ENCODE measurements around the gene CCR6.
A peak's percentile ranks its signal among the peaks of the same experiment; 100 is the strongest.

The CCR6 gene

GRCh38 chr6:167137881-167138280, 15.0 kb downstream of the CCR6 start:
- H3K4me3 ChIP-seq (ENCODE audit: severe bottlenecking): no peak overlapping the region
- DNase-seq (ENCODE audit: low spot score): no peak
- no peak for TF ChIP-seq CTCF (IDR thresholded peaks at IDR 0.05; ENCODE audit: poor library complexity, severe bottlenecking)
- no peak for ATAC-seq (ENCODE audit: low read depth)
- peaks cover 5% of the 10 kb centered on the region for H3K27me3 ChIP-seq (ENCODE audit: insufficient read depth, poor library complexity, severe bottlenecking)
- no peak overlapping the region for H3K27ac ChIP-seq (ENCODE audit: poor library complexity, severe bottlenecking)
- no peaks in the 10 kb centered on the region for H3K36me3 ChIP-seq (ENCODE audit: low read depth)
- no peaks in the 10 kb centered on the region for H3K9me3 ChIP-seq (ENCODE audit: severe bottlenecking)
- no peaks in the 10 kb centered on the region for H3K4me1 ChIP-seq (ENCODE audit: insufficient read depth, poor library complexity, severe bottlenecking)

GRCh38 chr6:167139761-167140160, 16.9 kb downstream of the CCR6 start:
- Histone ChIP-seq H3K36me3 (ENCODE audit: low read depth) (no peaks in the 10 kb centered on the region), H3K4me3 (ENCODE audit: severe bottlenecking) (no peak overlapping the region), H3K9me3 (ENCODE audit: severe bottlenecking) (no peaks in the 10 kb centered on the region), H3K27me3 (ENCODE audit: insufficient read depth, poor library complexity, severe bottlenecking) (peaks cover 5% of the 10 kb centered on the region), H3K27ac (ENCODE audit: poor library complexity, severe bottlenecking) (no peak overlapping the region), H3K4me1 (ENCODE audit: insufficient read depth, poor library complexity, severe bottlenecking) (no peaks in the 10 kb centered on the region)
- DNase-seq (ENCODE audit: low spot score) (no peak), ATAC-seq (ENCODE audit: low read depth) (no peak)
- TF ChIP-seq CTCF (IDR thresholded peaks at IDR 0.05; ENCODE audit: poor library complexity, severe bottlenecking): no peak

- no peak overlapping the region for H3K27ac ChIP-seq (ENCODE audit: poor library complexity, severe bottlenecking)
- H3K4me3 ChIP-seq (ENCODE audit: severe bottlenecking): no peak overlapping the region
- no peaks in the 10 kb centered on the region for H3K9me3 ChIP-seq (ENCODE audit: severe bottlenecking)
- DNase-seq (ENCODE audit: low spot score) (no peak), ATAC-seq (ENCODE audit: low read depth) (no peak)
- H3K36me3 ChIP-seq (ENCODE audit: low read depth): no peaks in the 10 kb centered on the region
- H3K4me1 ChIP-seq (ENCODE audit: insufficient read depth, poor library complexity, severe bottlenecking): no peaks in the 10 kb centered on the region
- TF ChIP-seq CTCF (IDR thresholded peaks at IDR 0.05; ENCODE audit: poor library complexity, severe bottlenecking): no peak
- peaks cover 5% of the 10 kb centered on the region for H3K27me3 ChIP-seq (ENCODE audit: insufficient read depth, poor library complexity, severe bottlenecking)
Observed at GRCh38 chr6:167140589-167141474, 17.9 kb downstream of the CCR6 start.

GRCh38 chr6:167141667-167142432, 19.0 kb downstream of the CCR6 start:
- peak; percentile 91 for ATAC-seq (ENCODE audit: low read depth)
- H3K4me3 ChIP-seq (ENCODE audit: severe bottlenecking): no peak overlapping the region

More at GRCh38 chr6:167141667-167142432, 19.0 kb downstream of the CCR6 start:
- peak; percentile 70 for TF ChIP-seq CTCF (IDR thresholded peaks at IDR 0.05; ENCODE audit: poor library complexity, severe bottlenecking)
- H3K27ac ChIP-seq (ENCODE audit: poor library complexity, severe bottlenecking): no peak overlapping the region
- no peaks in the 10 kb centered on the region for H3K9me3 ChIP-seq (ENCODE audit: severe bottlenecking)
- H3K27me3 ChIP-seq (ENCODE audit: insufficient read depth, poor library complexity, severe bottlenecking): peaks cover 8% of the 10 kb centered on the region
- no peaks in the 10 kb centered on the region for H3K4me1 ChIP-seq (ENCODE audit: insufficient read depth, poor library complexity, severe bottlenecking)
- no peak for DNase-seq (ENCODE audit: low spot score)
- H3K36me3 ChIP-seq (ENCODE audit: low read depth): no peaks in the 10 kb centered on the region

Measured in RWPE2 (cell line).